Measurements from ENCODE around the gene CTU2. TPM values are rescaled to one million over a fixed set of nuclear protein-coding genes. Genes with fewer than 3 reads are reported as not detected.

CTU2 gene
- total and polyA plus RNA-seq, 9 donors = 9.5 to 17.0 (median 12.9) TPM

DNA sequence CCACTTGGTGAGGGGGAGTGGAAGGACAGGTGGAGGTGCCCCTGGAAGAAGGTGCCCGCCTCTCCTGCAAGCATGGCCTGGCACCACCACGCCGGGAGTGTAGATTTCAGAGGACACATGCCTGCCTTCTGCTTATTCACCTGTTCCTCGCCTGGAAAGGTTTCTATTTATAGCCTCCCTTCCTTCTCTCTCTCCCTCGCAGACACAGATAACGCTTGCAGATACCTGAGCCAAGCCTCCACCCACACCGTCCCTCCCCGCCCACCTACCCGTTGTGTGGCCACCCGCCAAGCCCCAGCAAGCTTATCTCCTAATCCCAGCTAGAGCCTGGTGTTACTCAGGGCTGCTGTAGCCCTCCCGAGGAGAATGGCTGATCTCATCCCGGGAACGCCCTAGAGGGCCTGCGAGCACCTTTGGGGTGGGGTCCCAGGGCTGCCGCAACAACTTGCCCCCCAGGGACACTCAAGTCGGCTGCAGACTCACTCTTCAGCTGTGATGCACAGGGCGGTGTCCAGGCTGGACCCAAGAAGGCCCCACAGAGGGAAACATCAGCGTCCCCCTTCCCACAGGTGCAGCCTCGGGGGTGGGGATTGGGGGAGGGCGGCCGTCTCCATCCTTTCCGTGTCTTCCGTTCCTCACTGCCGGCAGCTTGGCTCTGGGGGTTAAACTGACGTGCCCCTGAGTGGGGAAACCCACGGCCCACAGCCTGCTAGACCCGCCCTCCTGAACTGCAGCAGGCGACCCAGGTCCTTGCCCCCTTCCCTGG lies 18.1 kb upstream of the CTU2 start:
- WGBS (ENCODE audit: insufficient coverage) = 33% methylated on average over 22 of the region's 28 CpGs
- no peaks in the 10 kb centered on the region for H3K9me3 ChIP-seq (replicated peaks; ENCODE audit: control insufficient read depth, low read depth, low read length)
- H3K27ac ChIP-seq (ENCODE audit: low read length) = peak overlapping the region; percentile 65
- peaks cover 33% of the 10 kb centered on the region for H3K4me1 ChIP-seq (ENCODE audit: control insufficient read depth, insufficient read depth, low read length)
- peaks cover 49% of the 10 kb centered on the region for H3K27me3 ChIP-seq (ENCODE audit: control insufficient read depth, insufficient read depth, low read length)
- DNase-seq = peak; percentile 44
- H3K4me3 ChIP-seq (ENCODE audit: low read length) = no peak overlapping the region
- H3K36me3 ChIP-seq (ENCODE audit: control insufficient read depth, insufficient read depth, low read length) = no peaks in the 10 kb centered on the region

DNA sequence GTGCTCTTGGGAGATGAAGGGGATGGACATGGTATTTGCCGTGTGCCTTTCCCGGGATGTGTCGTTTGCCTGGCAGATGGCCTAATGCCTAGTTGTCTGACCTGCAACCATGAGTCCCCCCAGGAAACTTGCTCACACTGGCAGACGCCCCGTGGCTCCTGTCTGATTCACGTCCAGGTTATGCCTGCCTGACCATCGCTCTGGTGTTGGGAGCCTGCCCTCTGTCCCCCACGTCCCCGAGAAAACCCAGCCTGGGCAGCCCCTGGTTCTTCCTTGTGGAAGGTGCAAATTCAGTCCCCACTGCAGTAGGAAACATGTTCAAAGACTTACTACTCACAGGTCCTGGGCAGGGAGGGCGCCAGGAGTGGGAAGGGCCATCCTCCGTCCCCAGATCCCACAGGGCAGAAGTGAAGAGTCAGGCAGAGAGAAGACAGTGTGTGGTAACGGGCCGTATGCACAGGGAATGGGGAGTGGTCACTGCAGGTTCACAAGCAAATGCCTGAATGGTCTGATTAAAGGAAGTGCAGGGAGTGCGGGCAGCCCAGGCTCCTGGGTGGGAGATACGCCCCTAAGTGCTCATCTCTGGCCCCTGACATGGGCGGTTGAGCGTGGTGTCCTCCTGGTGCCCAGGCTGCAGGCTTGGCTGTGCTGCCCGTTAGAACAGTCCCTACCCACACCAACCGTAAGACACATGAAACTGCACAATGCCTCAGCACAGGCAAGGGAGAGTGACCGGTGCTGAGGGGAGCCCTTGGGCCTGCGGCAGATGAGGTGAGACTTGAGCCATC lies 15.8 kb upstream of the CTU2 start:
- peaks cover 28% of the 10 kb centered on the region for H3K27me3 ChIP-seq (ENCODE audit: control insufficient read depth, insufficient read depth, low read length)
- 76% methylated on average over 20 of the region's 21 CpGs for WGBS (ENCODE audit: insufficient coverage)
- no peak overlapping the region for H3K27ac ChIP-seq (ENCODE audit: low read length)
- H3K4me1 ChIP-seq (ENCODE audit: control insufficient read depth, insufficient read depth, low read length) = peaks cover 38% of the 10 kb centered on the region
- peaks cover 4% of the 10 kb centered on the region for H3K36me3 ChIP-seq (ENCODE audit: control insufficient read depth, insufficient read depth, low read length)
- DNase-seq = no peak
- no peak overlapping the region for H3K4me3 ChIP-seq (ENCODE audit: low read length)
- H3K9me3 ChIP-seq (replicated peaks; ENCODE audit: control insufficient read depth, low read depth, low read length) = no peaks in the 10 kb centered on the region

DNA sequence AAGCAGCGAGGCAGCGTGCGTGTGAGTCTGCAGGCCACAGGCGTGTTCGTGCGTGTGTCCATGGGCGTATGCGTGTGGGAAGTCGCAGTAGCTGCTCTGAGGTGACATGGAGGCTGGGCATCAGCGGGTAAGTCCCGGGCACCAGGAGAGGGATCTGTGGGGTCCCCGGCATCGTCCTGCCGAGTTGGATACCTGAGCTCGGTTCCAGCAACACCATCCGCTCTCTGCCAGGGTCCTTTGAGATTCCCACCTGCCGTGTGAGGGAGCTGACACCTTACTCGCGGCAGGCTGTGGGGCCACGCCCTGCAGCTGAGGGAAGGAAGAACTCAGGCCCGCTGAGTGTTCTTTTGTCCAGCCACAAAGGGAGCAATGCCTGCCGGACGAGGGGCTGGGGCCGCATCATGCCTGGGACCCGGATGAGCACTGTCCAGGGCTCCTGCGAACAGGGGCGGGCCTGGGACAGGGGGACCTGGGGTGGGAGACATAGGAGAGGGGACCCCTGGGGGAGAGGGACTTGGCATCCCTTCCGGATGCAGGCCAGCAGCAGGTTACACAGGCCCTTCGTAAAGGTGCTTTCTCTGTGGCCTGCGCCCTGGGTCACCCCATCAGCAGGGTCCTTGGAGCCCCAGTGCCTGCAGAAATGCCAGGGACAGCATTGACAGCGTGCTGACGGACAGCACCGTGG lies 15.0 kb upstream of the CTU2 start:
- 81% methylated on average over 32 of the region's 33 CpGs for WGBS (ENCODE audit: insufficient coverage)
- Histone ChIP-seq H3K4me1 (ENCODE audit: control insufficient read depth, insufficient read depth, low read length) (peaks cover 39% of the 10 kb centered on the region), H3K27me3 (ENCODE audit: control insufficient read depth, insufficient read depth, low read length) (peaks cover 21% of the 10 kb centered on the region), H3K27ac (ENCODE audit: low read length) (no peak overlapping the region), H3K9me3 (replicated peaks; ENCODE audit: control insufficient read depth, low read depth, low read length) (no peaks in the 10 kb centered on the region), H3K36me3 (ENCODE audit: control insufficient read depth, insufficient read depth, low read length) (peaks cover 10% of the 10 kb centered on the region), H3K4me3 (ENCODE audit: low read length) (no peak overlapping the region)
- DNase-seq = no peak

DNA sequence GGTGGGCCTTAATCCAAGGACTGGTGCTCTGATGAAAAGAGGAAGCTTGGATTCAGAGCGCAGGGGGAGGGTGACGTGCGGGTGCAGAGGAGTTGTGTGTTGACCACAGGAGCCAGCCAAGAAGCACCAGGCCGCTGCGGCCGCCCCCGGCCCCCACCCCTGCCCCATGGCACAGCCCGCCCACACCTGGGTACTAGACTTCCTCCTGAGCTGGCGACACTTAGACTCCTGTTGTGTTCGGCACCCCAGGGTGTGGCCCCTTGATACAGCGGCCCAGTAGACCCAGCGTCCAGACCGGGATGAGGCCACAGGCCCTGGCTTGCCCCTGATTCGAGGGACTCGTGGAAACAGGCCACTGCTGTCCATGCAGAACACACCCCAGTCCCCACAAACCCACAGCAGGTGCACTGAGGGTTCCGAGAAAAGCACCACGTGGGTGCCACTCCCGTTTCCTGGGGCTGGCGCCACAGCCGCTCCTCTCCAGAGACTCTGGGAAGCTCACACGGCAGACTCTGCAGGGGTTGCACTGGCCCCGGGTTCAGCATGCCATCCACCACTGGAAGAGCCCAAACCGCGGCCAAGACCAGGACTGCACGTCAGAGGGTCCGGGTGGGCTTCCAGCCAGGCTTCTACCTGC lies 14.3 kb upstream of the CTU2 start:
- WGBS (ENCODE audit: insufficient coverage) = 77% methylated on average over 25 of the region's 26 CpGs
- DNase-seq = no peak
- Histone ChIP-seq H3K4me1 (ENCODE audit: control insufficient read depth, insufficient read depth, low read length) (peaks cover 36% of the 10 kb centered on the region), H3K27me3 (ENCODE audit: control insufficient read depth, insufficient read depth, low read length) (peaks cover 16% of the 10 kb centered on the region), H3K36me3 (ENCODE audit: control insufficient read depth, insufficient read depth, low read length) (peaks cover 18% of the 10 kb centered on the region), H3K27ac (ENCODE audit: low read length) (no peak overlapping the region), H3K9me3 (replicated peaks; ENCODE audit: control insufficient read depth, low read depth, low read length) (no peaks in the 10 kb centered on the region), H3K4me3 (ENCODE audit: low read length) (no peak overlapping the region)

DNA sequence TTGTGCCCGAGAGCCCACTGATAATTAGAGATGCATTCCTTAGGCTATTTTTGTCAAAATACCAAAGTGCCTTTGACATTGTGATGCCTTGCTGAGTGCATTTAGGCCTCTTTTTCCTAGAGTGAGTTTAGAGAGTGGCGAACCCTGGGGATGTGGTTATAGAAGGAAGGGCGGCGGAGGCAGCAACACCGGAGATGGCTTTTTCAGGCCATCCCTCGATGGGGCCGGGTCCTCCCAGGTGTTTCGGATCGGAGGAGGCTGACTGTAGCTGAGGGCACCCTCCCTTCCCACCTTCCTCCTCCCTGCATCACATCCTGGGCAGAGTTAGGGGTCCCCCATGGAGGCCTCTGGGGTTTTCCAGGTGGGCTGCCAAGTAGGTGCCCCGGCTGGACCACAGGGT lies 13.4 kb upstream of the CTU2 start:
- H3K4me3 ChIP-seq (ENCODE audit: low read length) = no peak overlapping the region
- H3K4me1 ChIP-seq (ENCODE audit: control insufficient read depth, insufficient read depth, low read length) = peaks cover 28% of the 10 kb centered on the region
- no peak for DNase-seq
- H3K27ac ChIP-seq (ENCODE audit: low read length) = no peak overlapping the region
- no peaks in the 10 kb centered on the region for H3K9me3 ChIP-seq (replicated peaks; ENCODE audit: control insufficient read depth, low read depth, low read length)
- peaks cover 8% of the 10 kb centered on the region for H3K27me3 ChIP-seq (ENCODE audit: control insufficient read depth, insufficient read depth, low read length)
- 60% methylated on average over 1 of the region's 10 CpGs for WGBS (ENCODE audit: insufficient coverage)
- peaks cover 26% of the 10 kb centered on the region for H3K36me3 ChIP-seq (ENCODE audit: control insufficient read depth, insufficient read depth, low read length)

DNA sequence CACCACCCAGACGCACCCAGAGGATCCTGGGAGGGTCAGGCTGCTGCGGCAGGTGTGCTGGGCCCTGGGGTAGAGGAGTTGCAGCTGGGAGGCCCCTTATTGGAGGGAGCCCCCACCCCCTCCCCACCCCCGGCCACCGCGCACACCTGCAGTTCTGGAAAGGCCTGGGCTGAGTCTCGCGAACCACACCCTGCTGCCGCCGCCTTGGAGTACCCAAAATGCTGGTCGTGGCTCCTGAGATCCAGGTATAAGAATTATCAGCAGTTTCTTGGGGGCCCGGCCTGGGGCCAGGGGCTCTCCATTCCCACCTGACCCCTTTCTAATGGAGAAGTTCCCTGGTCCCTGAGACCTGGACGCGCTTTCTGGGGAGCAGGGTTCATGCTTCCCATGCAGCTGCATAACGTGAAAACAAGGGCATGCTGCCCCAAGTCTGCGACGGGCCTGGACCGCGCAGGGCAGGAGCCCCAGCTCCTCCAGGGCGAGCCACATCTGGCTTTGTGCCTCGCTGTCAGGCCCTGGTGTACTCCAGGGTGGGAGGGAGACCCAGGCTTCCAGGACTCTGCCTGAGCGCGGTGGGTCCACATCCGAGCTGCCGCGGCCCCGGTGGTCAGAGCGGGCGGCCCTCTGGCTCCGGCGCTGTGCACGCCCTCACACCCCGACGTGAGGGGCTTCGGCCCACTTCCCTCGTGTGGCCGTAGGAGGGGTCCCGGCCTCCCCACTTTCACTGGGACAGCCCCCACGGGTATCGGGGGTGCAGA lies 12.7 kb upstream of the CTU2 start:
- H3K9me3 ChIP-seq (replicated peaks; ENCODE audit: control insufficient read depth, low read depth, low read length) = no peaks in the 10 kb centered on the region
- no peak for DNase-seq
- 86% methylated on average over 25 of the region's 39 CpGs for WGBS (ENCODE audit: insufficient coverage)
- H3K4me1 ChIP-seq (ENCODE audit: control insufficient read depth, insufficient read depth, low read length) = peaks cover 21% of the 10 kb centered on the region
- H3K36me3 ChIP-seq (ENCODE audit: control insufficient read depth, insufficient read depth, low read length) = peaks cover 33% of the 10 kb centered on the region
- H3K27ac ChIP-seq (ENCODE audit: low read length) = no peak overlapping the region
- H3K27me3 ChIP-seq (ENCODE audit: control insufficient read depth, insufficient read depth, low read length) = peaks cover 1% of the 10 kb centered on the region
- no peak overlapping the region for H3K4me3 ChIP-seq (ENCODE audit: low read length)

DNA sequence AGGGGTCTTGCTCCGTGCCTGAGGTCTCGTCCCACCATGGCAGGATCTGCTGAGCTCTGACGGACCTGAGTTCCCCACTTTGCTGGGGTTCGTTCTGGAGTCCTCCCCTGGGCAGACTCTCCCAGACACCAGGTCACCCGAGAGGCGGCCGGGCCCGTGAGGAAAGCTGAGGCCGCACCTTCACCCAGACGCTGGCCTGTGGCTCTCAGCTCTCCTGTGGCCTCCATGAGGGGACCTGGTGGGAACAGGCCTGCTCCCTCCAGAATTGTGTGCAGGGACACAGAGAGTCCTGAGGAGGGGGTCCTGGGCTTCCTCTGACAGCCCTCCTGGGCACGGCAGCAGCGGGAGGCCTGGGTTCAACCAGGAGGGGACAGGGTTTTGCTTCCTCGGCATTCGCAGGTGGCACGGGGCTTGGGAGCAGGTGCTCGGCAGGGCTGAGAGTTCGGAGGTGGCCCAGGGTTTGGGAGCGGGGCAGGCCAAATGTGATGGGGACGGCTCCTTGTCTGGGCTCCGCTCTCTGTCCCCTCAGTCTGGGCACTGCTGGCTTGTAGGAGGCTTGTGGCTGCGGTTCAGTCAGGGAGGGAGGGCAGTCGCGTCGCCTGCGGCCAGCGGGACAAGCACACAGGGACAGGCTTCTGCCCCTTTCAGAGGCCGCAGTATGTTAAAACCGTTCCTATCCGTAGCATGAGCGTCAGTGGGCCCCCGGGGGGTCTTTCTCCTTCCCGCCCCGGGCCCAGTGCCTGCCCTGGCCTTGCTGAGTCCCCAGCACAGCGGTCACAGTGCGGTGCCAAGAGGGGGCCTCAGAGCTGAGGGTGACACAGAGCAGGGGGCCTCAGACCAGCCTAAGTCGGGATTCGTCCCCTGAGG lies 11.8 kb upstream of the CTU2 start:
- WGBS (ENCODE audit: insufficient coverage) = 74% methylated on average over 34 of the region's 37 CpGs
- H3K9me3 ChIP-seq (replicated peaks; ENCODE audit: control insufficient read depth, low read depth, low read length) = no peaks in the 10 kb centered on the region
- no peak for DNase-seq

DNA sequence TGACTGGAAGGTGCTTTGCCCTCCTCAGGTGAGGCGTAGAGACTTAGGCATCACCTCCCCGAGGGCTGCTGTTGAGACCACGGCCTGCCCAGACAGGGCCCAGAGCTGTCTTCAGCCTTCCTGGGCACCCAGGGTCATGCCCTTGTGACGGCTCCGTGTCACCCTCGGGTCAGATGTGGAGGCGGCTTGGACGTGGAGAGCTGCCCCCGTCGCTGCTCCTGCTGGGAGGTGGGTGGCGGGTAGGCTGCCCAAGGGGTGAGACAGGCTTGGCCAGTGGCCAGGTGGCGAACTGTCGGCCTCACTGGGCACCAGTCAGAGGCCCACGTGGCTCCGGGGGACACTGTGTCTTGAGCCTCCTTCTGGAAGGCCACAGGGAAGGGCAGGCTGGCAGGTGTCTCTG lies 11.1 kb upstream of the CTU2 start:
- no peak overlapping the region for H3K4me3 ChIP-seq (ENCODE audit: low read length)
- H3K27me3 ChIP-seq (ENCODE audit: control insufficient read depth, insufficient read depth, low read length) = no peaks in the 10 kb centered on the region
- H3K27ac ChIP-seq (ENCODE audit: low read length) = peak overlapping the region; percentile 77
- 85% methylated on average over 15 of the region's 15 CpGs for WGBS (ENCODE audit: insufficient coverage)
- H3K4me1 ChIP-seq (ENCODE audit: control insufficient read depth, insufficient read depth, low read length) = peaks cover 19% of the 10 kb centered on the region
- H3K9me3 ChIP-seq (replicated peaks; ENCODE audit: control insufficient read depth, low read depth, low read length) = no peaks in the 10 kb centered on the region
- DNase-seq = no peak
- H3K36me3 ChIP-seq (ENCODE audit: control insufficient read depth, insufficient read depth, low read length) = peaks cover 49% of the 10 kb centered on the region

More for the DNA sequence above, 11.8 kb upstream of the CTU2 start:
- no peak overlapping the region for H3K27ac ChIP-seq (ENCODE audit: low read length)
- no peaks in the 10 kb centered on the region for H3K27me3 ChIP-seq (ENCODE audit: control insufficient read depth, insufficient read depth, low read length)
- H3K4me3 ChIP-seq (ENCODE audit: low read length) = no peak overlapping the region
- peaks cover 42% of the 10 kb centered on the region for H3K36me3 ChIP-seq (ENCODE audit: control insufficient read depth, insufficient read depth, low read length)
- H3K4me1 ChIP-seq (ENCODE audit: control insufficient read depth, insufficient read depth, low read length) = peaks cover 19% of the 10 kb centered on the region

DNA sequence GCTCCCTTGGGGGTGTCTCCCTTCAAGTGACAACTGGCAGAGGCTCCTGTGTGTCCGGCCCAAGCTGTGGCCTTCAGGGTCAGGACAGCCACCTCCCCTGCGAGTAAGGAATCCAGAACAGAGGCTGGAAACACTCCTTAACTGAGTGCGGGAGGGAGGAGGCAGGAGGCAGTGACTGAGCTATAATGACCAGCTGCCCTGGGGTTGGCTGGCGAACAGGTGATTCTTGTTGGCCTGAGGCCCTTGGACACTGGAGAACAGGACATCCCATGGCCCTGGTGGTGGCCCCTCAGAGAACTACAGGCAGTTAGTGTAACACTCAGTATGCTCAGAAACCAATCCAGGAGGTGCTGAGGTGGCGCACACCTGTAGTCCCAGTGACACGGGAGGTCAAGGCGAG lies 10.6 kb upstream of the CTU2 start:
- H3K4me1 ChIP-seq (ENCODE audit: control insufficient read depth, insufficient read depth, low read length) = peaks cover 19% of the 10 kb centered on the region
- H3K4me3 ChIP-seq (ENCODE audit: low read length) = no peak overlapping the region
- peak; percentile 44 for DNase-seq
- H3K27me3 ChIP-seq (ENCODE audit: control insufficient read depth, insufficient read depth, low read length) = no peaks in the 10 kb centered on the region
- peaks cover 52% of the 10 kb centered on the region for H3K36me3 ChIP-seq (ENCODE audit: control insufficient read depth, insufficient read depth, low read length)
- peak overlapping the region; percentile 77 for H3K27ac ChIP-seq (ENCODE audit: low read length)
- H3K9me3 ChIP-seq (replicated peaks; ENCODE audit: control insufficient read depth, low read depth, low read length) = no peaks in the 10 kb centered on the region
- 88% methylated on average over 6 of the region's 7 CpGs for WGBS (ENCODE audit: insufficient coverage)

Measured in muscle of leg (tissue), 11 donors.